Stimulated activated CD4-positive, alpha-beta T cell treated with anti-CD3 and anti-CD28 coated beads, TNF-alpha, amount 100 ng/mL, for 24 hours (primary cell): Measurements from ENCODE around the gene PPP3CA.
"Not testable (repeated sequence)": the region's sequence is repeated elsewhere in the genome, so short reads cannot be mapped to it uniquely, and the experiment has no call there.

Source experiments
- DNase-seq, 3 experiments: peaks; one replicate each; pipeline ENCODE4 v3.0.0-alpha.2; 2020; ENCODE audit warnings: low read depth in 3 of 3

The PPP3CA gene

GRCh38 chr4:101141855-101142254 is 205.5 kb downstream of the PPP3CA start:
- DNase-seq = no peak

GRCh38 chr4:101141230-101141629 is 206.1 kb downstream of the PPP3CA start:
- DNase-seq = no peak

GRCh38 chr4:101140228-101140627 is 207.1 kb downstream of the PPP3CA start:
- no peak for DNase-seq

GRCh38 chr4:101136373-101137370 is 210.7 kb downstream of the PPP3CA start:
- no peak for DNase-seq

GRCh38 chr4:101135371-101136010 is 211.8 kb downstream of the PPP3CA start:
- DNase-seq = no peak

GRCh38 chr4:101131058-101131457 is 216.3 kb downstream of the PPP3CA start:
- not testable (repeated sequence) for DNase-seq

GRCh38 chr4:101128898-101129297 is 218.4 kb downstream of the PPP3CA start:
- DNase-seq = not testable (repeated sequence)

GRCh38 chr4:101128473-101128872 is 218.9 kb downstream of the PPP3CA start:
- DNase-seq = no peak

- DNase-seq = no peak
Measured at GRCh38 chr4:101127176-101127790, 220.0 kb downstream of the PPP3CA start.

- DNase-seq = no peak
Measured at GRCh38 chr4:101126059-101126458, 221.3 kb downstream of the PPP3CA start.

- DNase-seq = no peak
Measured at GRCh38 chr4:101125045-101125942, 222.0 kb downstream of the PPP3CA start.

- no peak for DNase-seq
Measured at GRCh38 chr4:101123231-101123630, 224.1 kb downstream of the PPP3CA start.

GRCh38 chr4:101122019-101122418 is 225.3 kb downstream of the PPP3CA start:
- DNase-seq = no peak

GRCh38 chr4:101119141-101119540 is 228.2 kb downstream of the PPP3CA start:
- DNase-seq = no peak

GRCh38 chr4:101118617-101119016 is 228.7 kb downstream of the PPP3CA start:
- no peak for DNase-seq

GRCh38 chr4:101115887-101116286 is 231.4 kb downstream of the PPP3CA start:
- DNase-seq = no peak

GRCh38 chr4:101114936-101115372 is 232.4 kb downstream of the PPP3CA start:
- no peak for DNase-seq

- no peak for DNase-seq
Measured at GRCh38 chr4:101104312-101105052, 242.8 kb downstream of the PPP3CA start.

GRCh38 chr4:101103381-101104142 is 243.8 kb downstream of the PPP3CA start:
- no peak for DNase-seq
